GM18873 (cell line): Measurements from ENCODE around the gene ECE1.

Experiments
- ATAC-seq: cut with Tn5 transposase; IDR thresholded peaks from one replicate; pipeline ENCODE4 v1.9.1; 2021; ENCODE audit warnings: mild to moderate bottlenecking, moderate library complexity, moderate number of reproducible peaks; ENCODE audit not compliant: unreplicated experiment, low FRiP score

Gene ECE1

GRCh38 chr1:21271550-21271949 is 18.7 kb downstream of the ECE1 start:
- no peak for ATAC-seq

- no peak for ATAC-seq
Observed at GRCh38 chr1:21270086-21270689, 20.1 kb downstream of the ECE1 start.

GRCh38 chr1:21269461-21270085 is 20.7 kb downstream of the ECE1 start:
- ATAC-seq: no peak

GRCh38 chr1:21268281-21269239 is 21.7 kb downstream of the ECE1 start:
- ATAC-seq: no peak

- no peak for ATAC-seq
Observed at GRCh38 chr1:21267191-21268077, 22.8 kb downstream of the ECE1 start.

GRCh38 chr1:21266119-21266774 is 24.0 kb downstream of the ECE1 start:
- ATAC-seq: no peak

GRCh38 chr1:21265644-21266043 is 24.6 kb downstream of the ECE1 start:
- no peak for ATAC-seq

- no peak for ATAC-seq
Observed at GRCh38 chr1:21264898-21265297, 25.4 kb downstream of the ECE1 start.

GRCh38 chr1:21263653-21264225 is 26.5 kb downstream of the ECE1 start:
- ATAC-seq: no peak

- ATAC-seq: no peak
Observed at GRCh38 chr1:21263052-21263429, 27.2 kb downstream of the ECE1 start.

GRCh38 chr1:21262293-21263051 is 27.8 kb downstream of the ECE1 start:
- ATAC-seq: no peak

GRCh38 chr1:21261551-21262292 is 28.5 kb downstream of the ECE1 start:
- no peak for ATAC-seq

- ATAC-seq: no peak
Observed at GRCh38 chr1:21260405-21261125, 29.7 kb downstream of the ECE1 start.

- no peak for ATAC-seq
Observed at GRCh38 chr1:21259316-21260076, 30.8 kb downstream of the ECE1 start.

GRCh38 chr1:21258331-21259134 is 31.7 kb downstream of the ECE1 start:
- no peak for ATAC-seq
